Glutamatergic neuron (in vitro differentiated cells): ENCODE measurements around the gene OR4F6. TPM values are rescaled to one million over a fixed set of nuclear protein-coding genes. Genes with fewer than 3 reads are reported as not detected.
"Not testable (repeated sequence)": the region's sequence is repeated elsewhere in the genome, so short reads cannot be mapped to it uniquely, and the experiment has no call there.

Experiments used
- DNase-seq: peaks from one replicate; pipeline ENCODE4 v3.0.0; 2022
- H3K27ac Mint-ChIP-seq: one replicate; pipeline ENCODE4 v1.8.0; 2020; ENCODE audit warnings: mild to moderate bottlenecking, mixed read lengths, inconsistent platforms; ENCODE audit not compliant: unreplicated experiment
- H3K27me3 Mint-ChIP-seq: one replicate; pipeline ENCODE4 v1.8.0; 2020; ENCODE audit warnings: mild to moderate bottlenecking, moderate library complexity, mixed read lengths, inconsistent platforms; ENCODE audit not compliant: unreplicated experiment
- H3K36me3 Mint-ChIP-seq: one replicate; pipeline ENCODE4 v1.8.0; 2020; ENCODE audit warnings: mild to moderate bottlenecking, mixed read lengths, inconsistent platforms; ENCODE audit not compliant: unreplicated experiment
- H3K4me1 Mint-ChIP-seq: one replicate; pipeline ENCODE4 v1.8.0; 2020; ENCODE audit warnings: mild to moderate bottlenecking, low read depth, mixed read lengths, inconsistent platforms; ENCODE audit not compliant: unreplicated experiment
- H3K4me3 Mint-ChIP-seq: one replicate; pipeline ENCODE4 v1.8.0; 2020; ENCODE audit warnings: mild to moderate bottlenecking, mixed read lengths, inconsistent platforms; ENCODE audit not compliant: unreplicated experiment
- H3K9me3 Mint-ChIP-seq: one replicate; pipeline ENCODE4 v1.8.0; 2020; ENCODE audit warnings: mild to moderate bottlenecking, moderate library complexity, mixed read lengths, inconsistent platforms; ENCODE audit not compliant: unreplicated experiment
- CTCF ChIP-seq: fragments of 200-600 bp; sonication (generic); IDR thresholded peaks from one replicate; pipeline ENCODE4 v1.5.0; 2021; ENCODE audit not compliant: partially characterized antibody, unreplicated experiment
- long read RNA-seq: library from polyadenylated mRNA; unstranded; transcript quantifications from one replicate; pipeline ENCODE4 v2.0.0, GENCODE V29; 2020; ENCODE audit not compliant: unreplicated experiment
- total RNA-seq: library from RNA; stranded (reverse); fragmentation: NEBNext Ultra II Directional; extraction: Animal tissue kit (Norgen Biotek cat#: 25700); gene quantifications from one replicate; pipeline ENCODE4 v1.2.1, GENCODE V29; 2021; ENCODE audit not compliant: unreplicated experiment

OR4F6 gene
- not detected for total RNA-seq
- long read RNA-seq = 0 reads

GRCh38 chr15:101803209-101803608 lies at the start of gene OR4F6:
Gene OR4F6, plus strand, starts transcription at chr15:101803509. Its CDS starts 2,211 bp downstream, at chr15:101805720.
- Mint-ChIP-seq H3K4me3 (no peak within 1 kb of the TSS), H3K36me3 (no peaks in the 10 kb centered on the region), H3K4me1 (no peaks in the 10 kb centered on the region), H3K27ac (no peak within 1 kb of the TSS), H3K9me3 (no peaks in the 10 kb centered on the region), H3K27me3 (peaks cover 3% of the 10 kb centered on the region)
- TF ChIP-seq CTCF = no peak
- no peak for DNase-seq

DNA sequence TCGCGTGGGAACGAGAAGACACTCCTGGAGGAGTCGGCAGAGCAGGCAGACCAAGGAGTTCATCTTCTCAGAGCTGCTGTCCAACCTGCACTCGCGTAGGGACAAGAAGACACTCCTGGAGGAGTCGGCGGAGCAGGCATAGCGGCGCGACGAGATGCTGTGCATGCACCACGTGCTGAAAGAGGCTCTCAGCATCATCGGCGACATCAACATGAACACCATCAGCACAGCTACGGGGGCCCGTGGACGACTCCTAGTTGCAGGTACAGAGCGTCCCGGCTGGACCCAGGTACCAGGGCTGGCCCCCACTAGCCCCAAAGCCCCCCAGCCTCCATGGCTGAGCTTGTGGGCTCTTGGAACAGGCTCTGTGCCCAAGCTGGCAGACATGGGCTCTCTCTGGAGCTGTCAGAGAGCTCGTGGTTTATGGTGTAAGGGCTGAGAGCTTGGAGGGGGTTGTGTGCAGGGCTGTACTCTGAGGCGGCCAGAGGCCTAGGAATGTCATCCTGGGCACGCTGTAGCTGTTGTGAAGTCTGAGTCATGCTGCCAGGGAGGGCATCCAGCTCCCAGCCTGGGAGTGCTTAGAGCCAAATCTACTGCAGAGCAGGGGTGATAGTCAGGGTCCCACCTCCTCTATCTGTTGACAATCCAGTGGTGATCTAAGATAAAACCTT lies 38.5 kb upstream of the OR4F6 start:
- H3K4me1 Mint-ChIP-seq, H3K9me3 Mint-ChIP-seq, H3K27me3 Mint-ChIP-seq, H3K27ac Mint-ChIP-seq, H3K4me3 Mint-ChIP-seq, DNase-seq, H3K36me3 Mint-ChIP-seq: not testable (repeated sequence)

GRCh38 chr15:101765340-101765671 lies 38.0 kb upstream of the OR4F6 start:
- not testable (repeated sequence) for H3K27me3 Mint-ChIP-seq, H3K4me1 Mint-ChIP-seq, H3K36me3 Mint-ChIP-seq, H3K4me3 Mint-ChIP-seq, H3K9me3 Mint-ChIP-seq, DNase-seq, H3K27ac Mint-ChIP-seq

DNA sequence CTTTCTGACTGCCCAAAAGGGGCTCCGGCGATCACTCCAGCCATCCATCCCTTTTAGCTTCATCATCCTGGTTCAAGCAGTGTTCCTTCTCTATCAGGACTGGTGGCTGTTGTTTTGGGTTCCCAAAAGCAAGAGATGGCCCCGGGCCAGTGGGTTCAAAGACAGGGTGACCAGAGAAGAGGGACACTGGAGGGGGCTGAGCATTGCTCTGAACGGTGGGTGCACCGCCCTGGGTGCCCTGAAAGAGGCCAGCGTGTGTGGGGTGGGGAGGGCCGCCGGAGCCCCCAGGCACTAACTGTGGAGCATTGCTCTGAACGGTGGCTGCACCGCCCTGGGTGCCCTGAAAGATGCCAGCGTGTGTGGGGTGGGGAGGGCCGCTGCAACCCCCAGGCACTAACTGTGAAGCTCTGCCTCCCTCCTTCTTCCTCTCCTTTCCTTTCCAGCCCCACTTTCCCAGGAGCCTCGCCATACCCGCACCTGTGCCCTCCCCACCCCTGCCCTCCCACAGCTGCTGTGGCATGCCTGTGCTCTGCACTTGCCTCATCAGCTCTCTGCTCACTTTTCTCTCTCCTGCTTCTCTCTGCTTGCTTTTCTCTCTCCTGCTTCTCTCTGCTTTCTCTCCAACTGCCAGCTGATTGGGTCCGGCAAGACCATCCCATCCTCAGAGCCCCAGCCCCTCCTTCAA lies 37.4 kb upstream of the OR4F6 start:
- Mint-ChIP-seq H3K9me3 (peaks cover 3% of the 10 kb centered on the region), H3K4me3 (no peak overlapping the region), H3K36me3 (no peaks in the 10 kb centered on the region), H3K4me1 (no peaks in the 10 kb centered on the region), H3K27me3 (peaks cover 1% of the 10 kb centered on the region), H3K27ac (peak overlapping the region; percentile 2)
- no peak for DNase-seq
- TF ChIP-seq CTCF = no peak

- not testable (repeated sequence) for H3K36me3 Mint-ChIP-seq, H3K4me1 Mint-ChIP-seq, H3K4me3 Mint-ChIP-seq, DNase-seq, H3K27me3 Mint-ChIP-seq, H3K9me3 Mint-ChIP-seq, H3K27ac Mint-ChIP-seq
- TF ChIP-seq CTCF = peak; percentile 28
These were observed 36.1 kb upstream of the OR4F6 start for GRCh38 chr15:101767083-101767640.

- Mint-ChIP-seq H3K27ac (no peak overlapping the region), H3K27me3 (peaks cover 8% of the 10 kb centered on the region), H3K9me3 (peaks cover 3% of the 10 kb centered on the region), H3K36me3 (no peaks in the 10 kb centered on the region), H3K4me3 (no peak overlapping the region), H3K4me1 (no peaks in the 10 kb centered on the region)
- DNase-seq = no peak
- no peak for TF ChIP-seq CTCF
These were observed 30.4 kb upstream of the OR4F6 start for GRCh38 chr15:101772921-101773320.
